ENCODE data around the gene ALPK3. TPM values are rescaled to one million over a fixed set of nuclear protein-coding genes. Genes with fewer than 3 reads are reported as not detected.

Gene ALPK3
- total RNA-seq, 1 experiment from 2014 or later: 2.0 TPM

- intact Hi-C loops (cut with micrococcal nuclease): no loop called here
- Histone ChIP-seq H3K4me1 (ENCODE audit: control insufficient read depth in 1 of 2, insufficient read depth in 2 of 2, low read length in 2 of 2) (peaks cover 8% of the 10 kb centered on the region in 2 experiments), H3K79me2 (ENCODE audit: insufficient read depth, low read length) (no peaks in the 10 kb centered on the region), H2AFZ (ENCODE audit: low read depth, low read length, poor library complexity, severe bottlenecking) (no peak overlapping the region), H3K9me2 (ENCODE audit: insufficient read depth) (no peaks in the 10 kb centered on the region), H3K27me3 (ENCODE audit: insufficient read depth, low read length) (no peaks in the 10 kb centered on the region), H3K27ac (ENCODE audit: low read depth, low read length) (no peak overlapping the region), H3K9me3 (ENCODE audit: control insufficient read depth in 1 of 2, insufficient read depth in 1 of 2, low read depth in 1 of 2, low read length in 2 of 2) (no peaks in the 10 kb centered on the region), H3K4me3 (replicated peaks in 1 of 2; ENCODE audit: low read depth in 1 of 2, low read length in 2 of 2) (no peak overlapping the region), H3K36me3 (ENCODE audit: control insufficient read depth in 1 of 2, insufficient read depth in 2 of 2, low read length in 2 of 2) (no peaks in the 10 kb centered on the region), H4K20me1 (ENCODE audit: insufficient read depth) (no peaks in the 10 kb centered on the region), H3K4me2 (ENCODE audit: low read length) (no peak overlapping the region), H3K9ac (ENCODE audit: low read length) (no peak overlapping the region)
- ChIA-PET CTCF (interaction anchor here (2.3 kb wide), 1 partner anchor 13 kb away, joined by 7 read pairs; no protein-coding TSS in a partner anchor), RAD21 (ENCODE audit: low non-redundant PET in 1 of 2, low total read pairs in 2 of 2, uncharacterized antibody in 2 of 2, unreplicated experiment in 2 of 2) (no interaction called here), POLR2A (no interaction called here)
- ATAC-seq (no peak), DNase-seq (ENCODE audit: low read depth, low spot score) (no peak)
- TF ChIP-seq POLR2AphosphoS5 (IDR thresholded peaks at IDR 0.05; ENCODE audit: low read depth, low read length) (no peak), JUND (IDR thresholded peaks at IDR 0.05) (no peak), ZFX (IDR thresholded peaks at IDR 0.05) (no peak), REST (IDR thresholded peaks at IDR 0.05; ENCODE audit: low read depth) (no peak), MAX (IDR thresholded peaks at IDR 0.05) (no peak)
- no TSS peak for BruUV-seq (replicated peaks)
Observed at GRCh38 chr15:84865074-84865569, 48.0 kb downstream of the ALPK3 start.
